ENCODE results near the gene FSCN2. TPM values are rescaled to one million over a fixed set of nuclear protein-coding genes. Genes with fewer than 3 reads are reported as not detected.

FSCN2 gene
- total and polyA plus RNA-seq, 2 donors (not counting 3 experiments of a cell fraction or from before 2014, with no cell fraction given) = 0.32 to 0.71 TPM

- no peak overlapping the region for H2AFZ ChIP-seq (ENCODE audit: low read depth, low read length)
- H3K9me3 ChIP-seq (replicated peaks; ENCODE audit: control insufficient read depth, insufficient read depth, low read length) = no peaks in the 10 kb centered on the region
- ChIA-PET POLR2A (no interaction called here), CTCF (interaction anchor here (0.9 to 2.5 kb wide), 7 partner anchors 9 to 285 kb away, joined by 3 to 11 read pairs (median 6); no protein-coding TSS in a partner anchor)
- H3K4me2 ChIP-seq (ENCODE audit: insufficient read depth, low read length) = no peak overlapping the region
- intact Hi-C loops (cut with micrococcal nuclease) = no loop called here
- H3K9me1 ChIP-seq (replicated peaks; ENCODE audit: control insufficient read depth, extremely low read depth, insufficient read depth, low read length) = no peaks in the 10 kb centered on the region
- dilution Hi-C loops (cut with MboI; ENCODE audit: extremely low pct_ligation_motif_present, low sequenced_read_pairs) = no loop called here
- peaks cover 0 to 15% of the 10 kb centered on the region in 2 experiments for H3K36me3 ChIP-seq (ENCODE audit: control insufficient read depth in 2 of 2, extremely low read depth in 1 of 2, insufficient read depth in 2 of 2, low read length in 2 of 2)
- no TSS peak for BruUV-seq (replicated peaks)
- H3K4me3 ChIP-seq (replicated peaks in 1 of 3; ENCODE audit: insufficient read depth in 1 of 3, low read depth in 1 of 3, low read length in 3 of 3) = no peak overlapping the region
- H3K27ac ChIP-seq (ENCODE audit: insufficient read depth, low read depth, low read length) = no peak overlapping the region
- TF ChIP-seq POLR2A (IDR thresholded peaks at IDR 0.05; ENCODE audit: low read depth, low read length) = peak; percentile 18
- TF ChIP-seq POLR2AphosphoS5 (IDR thresholded peaks at IDR 0.05; ENCODE audit: insufficient read depth, low read depth, low read length) = no peak
- no peak for TF ChIP-seq FOS (IDR thresholded peaks at IDR 0.05; ENCODE audit: borderline replicate concordance, insufficient read depth, low read length)
- TF ChIP-seq, protein P1, sequence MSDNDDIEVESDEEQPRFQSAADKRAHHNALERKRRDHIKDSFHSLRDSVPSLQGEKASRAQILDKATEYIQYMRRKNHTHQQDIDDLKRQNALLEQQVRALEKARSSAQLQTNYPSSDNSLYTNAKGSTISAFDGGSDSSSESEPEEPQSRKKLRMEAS (IDR thresholded peaks at IDR 0.05; ENCODE audit: insufficient read depth, insufficient read length) = no peak
- TF ChIP-seq, protein P2, sequence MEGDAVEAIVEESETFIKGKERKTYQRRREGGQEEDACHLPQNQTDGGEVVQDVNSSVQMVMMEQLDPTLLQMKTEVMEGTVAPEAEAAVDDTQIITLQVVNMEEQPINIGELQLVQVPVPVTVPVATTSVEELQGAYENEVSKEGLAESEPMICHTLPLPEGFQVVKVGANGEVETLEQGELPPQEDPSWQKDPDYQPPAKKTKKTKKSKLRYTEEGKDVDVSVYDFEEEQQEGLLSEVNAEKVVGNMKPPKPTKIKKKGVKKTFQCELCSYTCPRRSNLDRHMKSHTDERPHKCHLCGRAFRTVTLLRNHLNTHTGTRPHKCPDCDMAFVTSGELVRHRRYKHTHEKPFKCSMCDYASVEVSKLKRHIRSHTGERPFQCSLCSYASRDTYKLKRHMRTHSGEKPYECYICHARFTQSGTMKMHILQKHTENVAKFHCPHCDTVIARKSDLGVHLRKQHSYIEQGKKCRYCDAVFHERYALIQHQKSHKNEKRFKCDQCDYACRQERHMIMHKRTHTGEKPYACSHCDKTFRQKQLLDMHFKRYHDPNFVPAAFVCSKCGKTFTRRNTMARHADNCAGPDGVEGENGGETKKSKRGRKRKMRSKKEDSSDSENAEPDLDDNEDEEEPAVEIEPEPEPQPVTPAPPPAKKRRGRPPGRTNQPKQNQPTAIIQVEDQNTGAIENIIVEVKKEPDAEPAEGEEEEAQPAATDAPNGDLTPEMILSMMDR (IDR thresholded peaks at IDR 0.05; ENCODE audit: extremely low read depth in 1 of 2, insufficient read depth in 1 of 2, low read depth in 1 of 2, low read length in 2 of 2) = peak; percentile 58 to 74
- TF ChIP-seq GATA2 (IDR thresholded peaks at IDR 0.05; ENCODE audit: insufficient read depth, insufficient read length, low read depth, low read length) = no peak
- no peak for TF ChIP-seq JUN (IDR thresholded peaks at IDR 0.05; ENCODE audit: borderline replicate concordance, insufficient read depth, insufficient read length, low read depth)
- no peak for TF ChIP-seq EZH2 (IDR thresholded peaks at IDR 0.05; ENCODE audit: borderline replicate concordance, low read depth, low read length, severe bottlenecking)
- TF ChIP-seq MYC (IDR thresholded peaks at IDR 0.05; ENCODE audit: low read depth, low read length) = no peak
- no peaks in the 10 kb centered on the region for H3K79me2 ChIP-seq (ENCODE audit: control insufficient read depth, insufficient read depth, low read length)
- no peaks in the 10 kb centered on the region for H4K20me1 ChIP-seq (replicated peaks; ENCODE audit: control insufficient read depth, extremely low read depth, insufficient read depth, low read length)
- DNase-seq (ENCODE audit: low read depth, low spot score) (no peak), FAIRE-seq (no peak)
- peaks cover 3% of the 10 kb centered on the region for H3K4me1 ChIP-seq (ENCODE audit: control insufficient read depth, extremely low read depth, insufficient read depth, low read length)
- peaks cover 5 to 18% of the 10 kb centered on the region in 2 experiments for H3K27me3 ChIP-seq (ENCODE audit: control insufficient read depth in 2 of 2, insufficient read depth in 2 of 2, low read length in 2 of 2)
- H3K9ac ChIP-seq (replicated peaks; ENCODE audit: extremely low read depth, insufficient read depth, low read length) = no peak overlapping the region
Observed at GRCh38 chr17:81537343-81537855, 9.2 kb downstream of the FSCN2 start.

All from endothelial cell of umbilical vein (primary cell).